GM20431 (cell line): ENCODE measurements around the gene CCDC137.

ENCODE experiments used
- in situ Hi-C: fragments of 300-500 bp; cut with MseI, MboI; formaldehyde crosslinking; loops from one replicate; pipeline ENCODE4 v1.15.0; 2020; ENCODE audit warnings: low sequenced_read_pairs; ENCODE audit not compliant: unreplicated experiment

CCDC137 gene

GRCh38 chr17:81697261-81698044 lies 30.9 kb downstream of the CCDC137 start:
- in situ Hi-C loops: no loop called here

DNA sequence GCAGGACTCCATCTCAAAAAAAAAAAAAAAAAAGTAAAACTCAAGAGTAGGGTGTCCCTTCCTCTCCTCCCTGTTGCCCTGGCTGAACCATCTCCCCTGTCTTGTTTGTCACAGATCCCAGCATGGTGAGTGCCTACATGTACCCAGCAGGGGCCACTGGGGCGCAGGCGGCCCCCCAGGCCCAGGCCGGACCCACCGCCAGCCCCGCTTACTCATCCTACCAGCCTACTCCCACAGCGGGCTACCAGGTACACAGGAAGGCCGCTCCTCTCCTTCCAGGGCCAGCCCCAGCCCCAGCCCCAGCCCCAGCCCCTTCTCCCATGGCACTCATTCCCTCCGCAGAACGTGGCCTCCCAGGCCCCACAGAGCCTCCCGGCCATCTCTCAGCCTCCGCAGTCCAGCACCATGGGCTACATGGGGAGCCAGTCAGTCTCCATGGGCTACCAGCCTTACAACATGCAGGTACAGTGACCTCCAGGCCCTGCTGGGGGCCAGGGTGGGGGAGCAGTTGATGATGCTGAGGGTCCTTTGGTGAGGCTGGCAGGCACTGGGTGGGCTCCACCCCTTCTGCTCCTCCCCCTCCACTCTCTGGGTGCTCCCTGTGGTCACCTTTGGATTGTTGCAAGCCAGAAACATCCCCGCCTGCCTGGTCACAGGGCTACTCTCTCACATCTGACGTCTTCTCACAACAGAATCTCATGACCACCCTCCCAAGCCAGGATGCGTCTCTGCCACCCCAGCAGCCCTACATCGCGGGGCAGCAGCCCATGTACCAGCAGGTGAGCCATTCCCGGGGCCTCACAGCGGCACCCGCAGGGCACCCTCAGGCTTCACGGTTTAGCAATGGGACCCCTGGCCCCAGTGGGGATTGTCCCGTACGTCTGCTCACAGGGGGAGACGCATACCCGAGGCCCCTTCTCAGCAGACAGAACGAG lies 34.1 kb downstream of the CCDC137 start:
- in situ Hi-C loops: no loop called here

GRCh38 chr17:81701288-81702071 lies 34.9 kb downstream of the CCDC137 start:
- in situ Hi-C loops: no loop called here

GRCh38 chr17:81702934-81703746 lies 36.6 kb downstream of the CCDC137 start, which contains the start of gene MRPL12:
MRPL12 (plus strand) TSS chr17:81703367; CDS start chr17:81703502, 135 bp downstream.
- in situ Hi-C loops: no loop called here

GRCh38 chr17:81703747-81704654 lies 37.5 kb downstream of the CCDC137 start:
- in situ Hi-C loops: no loop called here

DNA sequence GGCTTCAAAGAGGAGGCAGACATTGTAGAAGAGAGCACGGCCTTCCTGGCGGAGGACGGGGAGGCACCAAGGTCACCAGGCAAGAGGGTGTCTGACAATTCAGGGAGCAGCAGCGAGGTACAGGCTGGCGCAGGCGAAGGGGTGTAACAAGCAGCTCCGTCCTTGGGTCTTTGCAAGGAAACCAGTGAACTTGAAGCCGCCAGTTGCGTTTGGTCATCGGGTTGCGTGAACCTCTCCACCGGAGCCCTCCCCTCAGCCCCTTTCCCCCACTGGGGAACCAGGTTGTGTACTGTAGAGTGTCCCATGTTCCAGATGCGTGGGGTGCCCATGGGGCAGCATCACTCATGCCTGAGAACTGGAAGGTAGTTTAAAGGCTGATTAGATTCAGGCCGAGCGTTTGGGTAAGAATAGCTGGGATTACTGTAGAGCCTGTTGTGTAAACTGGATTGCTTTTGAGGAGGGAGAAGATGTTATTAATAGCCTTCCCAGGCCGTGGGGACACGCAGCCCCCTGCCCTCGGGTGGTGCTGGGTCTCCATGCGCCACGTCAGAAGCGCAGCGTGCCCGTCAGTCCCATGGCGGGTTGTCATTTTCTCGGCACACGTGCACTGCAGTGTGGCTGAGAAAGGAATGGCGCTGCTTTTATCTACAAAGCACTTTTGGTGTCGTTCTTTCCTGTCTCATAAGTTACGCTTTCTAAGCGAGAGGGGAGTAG lies 39.1 kb downstream of the CCDC137 start:
- in situ Hi-C loops: no loop called here

DNA sequence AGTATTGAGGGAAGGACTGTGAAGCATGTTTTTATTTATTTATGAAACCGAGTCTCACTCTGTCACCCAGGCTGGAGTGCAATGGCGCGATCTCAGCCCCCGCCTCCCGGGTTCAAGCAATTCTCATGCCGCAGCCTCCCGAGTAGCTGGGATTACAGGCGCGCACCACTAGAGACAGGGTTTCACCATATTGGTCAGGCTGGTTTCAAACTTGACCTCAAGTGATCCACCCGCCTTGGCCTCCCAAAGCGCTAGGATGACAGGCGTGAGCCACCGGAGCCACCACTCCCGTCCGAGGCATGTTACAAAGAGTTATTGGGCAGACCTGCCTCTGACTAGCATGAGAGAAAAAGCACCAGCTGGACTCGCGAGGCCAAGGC lies 39.7 kb downstream of the CCDC137 start:
- in situ Hi-C loops: no loop called here

DNA sequence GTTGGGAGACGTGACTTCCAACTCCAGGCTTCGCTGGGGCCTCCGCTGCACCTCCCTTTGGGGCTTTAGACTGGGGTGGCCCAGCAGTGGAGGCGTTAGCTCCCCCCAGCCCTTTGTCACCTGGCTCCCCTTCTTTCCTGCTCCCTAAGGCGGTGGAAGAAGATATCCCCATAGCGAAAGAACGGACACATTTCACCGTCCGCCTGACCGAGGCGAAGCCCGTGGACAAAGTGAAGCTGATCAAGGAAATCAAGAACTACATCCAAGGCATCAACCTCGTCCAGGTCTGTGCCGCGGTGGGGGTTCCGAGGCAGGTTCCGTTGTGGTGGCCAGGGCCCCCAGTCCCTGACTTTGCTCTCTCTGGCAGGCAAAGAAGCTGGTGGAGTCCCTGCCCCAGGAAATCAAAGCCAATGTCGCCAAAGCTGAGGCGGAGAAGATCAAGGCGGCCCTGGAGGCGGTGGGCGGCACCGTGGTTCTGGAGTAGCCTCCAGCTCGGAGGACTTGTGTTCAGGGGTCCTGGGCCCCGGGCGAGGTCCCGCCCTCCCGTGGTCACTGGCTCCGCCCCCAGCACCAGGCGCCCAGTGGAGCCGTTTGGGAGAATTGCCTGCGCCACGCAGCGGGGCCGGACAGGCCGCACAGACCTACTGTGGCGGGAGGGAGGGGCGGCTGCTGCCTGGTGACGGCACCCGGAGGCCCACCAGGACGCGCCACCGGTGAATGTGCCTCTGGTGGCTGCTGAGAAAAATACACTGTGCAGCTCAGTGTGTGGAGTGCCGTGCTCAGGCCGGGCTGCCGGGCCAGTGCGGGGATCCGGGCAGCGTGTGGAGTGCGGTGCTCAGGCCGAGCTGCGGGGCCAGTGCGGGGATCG lies 40.5 kb downstream of the CCDC137 start:
- in situ Hi-C loops: no loop called here

- in situ Hi-C loops: no loop called here
These were observed 41.4 kb downstream of the CCDC137 start for GRCh38 chr17:81707725-81708646.

- in situ Hi-C loops: no loop called here
These were observed 42.2 kb downstream of the CCDC137 start for GRCh38 chr17:81708739-81709185.

- in situ Hi-C loops: no loop called here
These were observed 44.2 kb downstream of the CCDC137 start for GRCh38 chr17:81710514-81711308.

- in situ Hi-C loops: no loop called here
These were observed 45.4 kb downstream of the CCDC137 start, which contains the start of gene SLC25A10 for GRCh38 chr17:81711814-81712467. SLC25A10 (plus strand) TSS chr17:81712284; CDS start chr17:81712427, 143 bp downstream.

- in situ Hi-C loops: no loop called here
These were observed 46.0 kb downstream of the CCDC137 start for GRCh38 chr17:81712468-81713003.

DNA sequence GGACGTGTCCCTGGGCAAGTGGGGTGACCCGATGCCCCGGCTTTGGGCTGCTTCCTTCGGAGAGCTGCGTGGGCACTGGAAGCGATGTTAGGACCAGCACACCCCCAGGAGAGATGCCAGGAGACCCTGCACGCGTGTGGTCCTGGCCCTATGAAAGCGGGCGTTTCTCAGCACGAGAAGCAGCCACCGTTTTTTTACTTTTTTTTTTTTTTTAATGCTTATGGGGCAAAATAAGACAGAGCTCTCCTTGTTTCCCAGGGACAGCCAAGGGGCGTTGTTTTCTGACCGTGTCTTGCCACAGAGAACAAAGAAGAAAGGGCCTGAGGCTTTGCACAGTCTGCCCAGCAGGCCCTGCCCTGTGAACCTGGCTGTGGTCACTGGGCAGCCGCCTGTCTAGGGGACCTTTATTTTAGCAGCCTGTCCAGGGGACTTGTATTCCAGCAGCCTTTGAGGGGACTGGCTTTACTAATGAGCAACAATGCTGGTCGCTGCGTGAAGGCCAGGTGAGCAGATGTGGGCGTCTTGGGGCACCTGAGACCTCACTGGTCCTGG lies 46.5 kb downstream of the CCDC137 start:
- in situ Hi-C loops: no loop called here
